Myocyte (in vitro differentiated cells): Measurements from ENCODE around the gene FERMT2. TPM values are rescaled to one million over a fixed set of nuclear protein-coding genes. Genes with fewer than 3 reads are reported as not detected.
"Not testable (repeated sequence)": the region's sequence is repeated elsewhere in the genome, so short reads cannot be mapped to it uniquely, and the experiment has no call there.

Experiments used
- DNase-seq: peaks from one replicate; pipeline ENCODE4 v3.0.0-alpha.2; 2012; ENCODE audit warnings: low read depth
- total RNA-seq: library from RNA; depleted of rRNA; stranded (reverse); fragments of >200 nt; gene quantifications from 2 replicates; pipeline ENCODE4 v1.2.3, GENCODE V29; 2014

FERMT2 gene
- total RNA-seq, 1 donor from 2014 or later: 153 TPM

GRCh38 chr14:52868911-52869618 lies 81.8 kb downstream of the FERMT2 start:
- no peak for DNase-seq

GRCh38 chr14:52864893-52865292 lies 86.0 kb downstream of the FERMT2 start:
- DNase-seq: not testable (repeated sequence)

GRCh38 chr14:52863334-52863700 lies 87.5 kb downstream of the FERMT2 start:
- DNase-seq: no peak

GRCh38 chr14:52862632-52863333 lies 88.1 kb downstream of the FERMT2 start:
- DNase-seq: no peak

GRCh38 chr14:52861403-52861802 lies 89.4 kb downstream of the FERMT2 start:
- DNase-seq: no peak

- no peak for DNase-seq
Observed at GRCh38 chr14:52860910-52861309, 89.9 kb downstream of the FERMT2 start.

GRCh38 chr14:52860209-52860608 lies 90.6 kb downstream of the FERMT2 start:
- DNase-seq: no peak

GRCh38 chr14:52856139-52856538 lies 94.7 kb downstream of the FERMT2 start:
- no peak for DNase-seq

- DNase-seq: no peak
Observed at GRCh38 chr14:52853522-52853854, 97.4 kb downstream of the FERMT2 start.

- DNase-seq: no peak
Observed at GRCh38 chr14:52852810-52853521, 97.9 kb downstream of the FERMT2 start.

GRCh38 chr14:52850451-52850909 lies 100.4 kb downstream of the FERMT2 start:
- DNase-seq: no peak

GRCh38 chr14:52848626-52849025 lies 102.2 kb downstream of the FERMT2 start:
- DNase-seq: no peak

GRCh38 chr14:52846591-52846990 lies 104.3 kb downstream of the FERMT2 start:
- no peak for DNase-seq

GRCh38 chr14:52845081-52845480 lies 105.8 kb downstream of the FERMT2 start:
- DNase-seq: no peak

- no peak for DNase-seq
Observed at GRCh38 chr14:52844262-52845060, 106.4 kb downstream of the FERMT2 start.

GRCh38 chr14:52840877-52841276 lies 110.0 kb downstream of the FERMT2 start:
- DNase-seq: peak; percentile 83

GRCh38 chr14:52837451-52837850 lies 113.4 kb downstream of the FERMT2 start:
- no peak for DNase-seq

GRCh38 chr14:52836063-52836462 lies 114.8 kb downstream of the FERMT2 start:
- no peak for DNase-seq

GRCh38 chr14:52835122-52835903 lies 115.5 kb downstream of the FERMT2 start:
- DNase-seq: peak; percentile 70

GRCh38 chr14:52834440-52834842 lies 116.4 kb downstream of the FERMT2 start:
- DNase-seq: peak; percentile 70

GRCh38 chr14:52833891-52834290 lies 117.0 kb downstream of the FERMT2 start:
- no peak for DNase-seq
